ENCODE results near the gene ATP5PO. TPM values are rescaled to one million over a fixed set of nuclear protein-coding genes. Genes with fewer than 3 reads are reported as not detected.

The ATP5PO gene
- total RNA-seq, 2 experiments from 2014 or later, result 210 to 227 TPM

DNA sequence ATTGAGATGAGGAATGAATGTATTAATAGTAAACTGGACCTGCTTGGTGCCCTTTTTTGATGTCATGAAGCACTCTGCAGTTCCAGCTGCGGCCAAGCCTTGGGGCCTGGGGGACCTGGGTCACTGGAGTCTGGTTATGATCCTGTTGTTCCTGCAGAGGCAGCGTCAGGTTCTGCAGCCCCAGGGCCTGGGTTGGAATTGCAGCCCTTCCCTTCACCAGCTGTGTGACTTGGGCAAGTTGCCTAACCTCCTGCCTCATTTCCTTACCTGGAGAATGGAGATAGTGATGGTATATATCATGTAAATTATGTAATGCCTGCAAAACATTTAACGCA, 9.1 kb upstream of the ATP5PO start:
- Histone ChIP-seq H2AFZ (ENCODE audit: low read length) (peak overlapping the region; percentile 73; the same call in 1 of the 2 replicates), H3K4me2 (ENCODE audit: low read length) (no peak overlapping the region), H3K4me3 (ENCODE audit: low read depth, low read length, poor library complexity, severe bottlenecking) (no peak overlapping the region), H3K36me3 (ENCODE audit: insufficient read depth, low read length) (no peaks in the 10 kb centered on the region), H3K79me2 (ENCODE audit: insufficient read depth, low read depth, low read length) (no peaks in the 10 kb centered on the region), H3K9me3 (ENCODE audit: low read length) (no peaks in the 10 kb centered on the region), H4K20me1 (ENCODE audit: insufficient read depth, low read length) (no peaks in the 10 kb centered on the region), H3K4me1 (ENCODE audit: insufficient read depth, low read length, poor library complexity, severe bottlenecking) (peaks cover 15% of the 10 kb centered on the region), H3K9me2 (ENCODE audit: insufficient read depth, low read length) (no peaks in the 10 kb centered on the region), H3K27ac (ENCODE audit: low read depth, low read length, poor library complexity, severe bottlenecking) (no peak overlapping the region)
- no TSS peak for BruUV-seq (replicated peaks)
- ChIA-PET POLR2A (interaction anchor here (0.6 to 1.5 kb wide), 5 partner anchors 9 to 709 kb away, joined by 3 to 7 read pairs (median 3); no protein-coding TSS in a partner anchor), CTCF (ENCODE audit: unreplicated experiment) (interaction anchor here (0.7 to 1.5 kb wide), 10 partner anchors 8 to 435 kb away, joined by 3 to 11 read pairs (median 3); no protein-coding TSS in a partner anchor)
- TF ChIP-seq, protein P1, sequence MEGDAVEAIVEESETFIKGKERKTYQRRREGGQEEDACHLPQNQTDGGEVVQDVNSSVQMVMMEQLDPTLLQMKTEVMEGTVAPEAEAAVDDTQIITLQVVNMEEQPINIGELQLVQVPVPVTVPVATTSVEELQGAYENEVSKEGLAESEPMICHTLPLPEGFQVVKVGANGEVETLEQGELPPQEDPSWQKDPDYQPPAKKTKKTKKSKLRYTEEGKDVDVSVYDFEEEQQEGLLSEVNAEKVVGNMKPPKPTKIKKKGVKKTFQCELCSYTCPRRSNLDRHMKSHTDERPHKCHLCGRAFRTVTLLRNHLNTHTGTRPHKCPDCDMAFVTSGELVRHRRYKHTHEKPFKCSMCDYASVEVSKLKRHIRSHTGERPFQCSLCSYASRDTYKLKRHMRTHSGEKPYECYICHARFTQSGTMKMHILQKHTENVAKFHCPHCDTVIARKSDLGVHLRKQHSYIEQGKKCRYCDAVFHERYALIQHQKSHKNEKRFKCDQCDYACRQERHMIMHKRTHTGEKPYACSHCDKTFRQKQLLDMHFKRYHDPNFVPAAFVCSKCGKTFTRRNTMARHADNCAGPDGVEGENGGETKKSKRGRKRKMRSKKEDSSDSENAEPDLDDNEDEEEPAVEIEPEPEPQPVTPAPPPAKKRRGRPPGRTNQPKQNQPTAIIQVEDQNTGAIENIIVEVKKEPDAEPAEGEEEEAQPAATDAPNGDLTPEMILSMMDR (conservative IDR thresholded peaks at IDR 0.05; ENCODE audit: low read length), result no peak
- TF ChIP-seq EZH2phosphoT487 (IDR thresholded peaks at IDR 0.05; ENCODE audit: borderline replicate concordance, low read depth, low read length), result no peak
- DNase-seq (ENCODE audit: low spot score), result no peak
- intact Hi-C loops (cut with micrococcal nuclease; ENCODE audit: unreplicated experiment), result loop anchor here (2.0 to 5.0 kb wide), 4 partner anchors 96 to 426 kb away; partner anchors contain the start of genes MRPS6 and SLC5A3

DNA sequence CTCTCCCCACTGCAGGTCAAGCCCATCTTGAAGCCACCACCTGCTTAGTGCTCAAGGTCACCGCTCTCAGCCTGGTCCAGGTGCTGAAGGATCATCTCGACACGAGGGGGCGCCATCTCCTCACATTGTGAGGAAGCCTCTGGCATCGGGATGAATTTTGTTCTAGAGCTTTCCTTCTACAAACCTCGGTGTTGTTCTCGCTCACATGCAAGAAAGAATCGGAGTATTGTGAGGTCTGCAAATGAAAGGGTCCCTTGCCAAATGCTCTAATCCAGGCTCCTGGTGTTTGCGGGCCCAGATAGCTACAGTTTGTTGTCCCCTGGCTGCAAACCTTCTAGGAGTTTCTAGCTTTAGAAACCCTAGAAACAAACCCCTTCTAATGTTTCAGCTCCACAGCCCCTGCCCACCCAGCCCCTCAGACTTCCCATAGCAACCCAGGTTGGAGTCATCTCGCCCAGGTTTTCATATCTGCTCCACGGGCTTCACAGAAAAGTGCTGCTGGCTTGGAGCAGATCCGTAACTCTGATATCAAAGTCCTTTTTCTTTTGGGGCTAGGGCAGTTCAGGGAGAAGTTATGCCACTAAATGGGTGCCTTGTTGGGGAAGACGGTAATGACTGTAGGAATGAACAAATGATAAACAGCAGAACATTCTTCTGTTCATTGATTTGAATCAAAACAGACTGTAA, 8.6 kb upstream of the ATP5PO start:
- Histone ChIP-seq H3K9me2 (ENCODE audit: insufficient read depth, low read length) (no peaks in the 10 kb centered on the region), H3K79me2 (ENCODE audit: insufficient read depth, low read depth, low read length) (no peaks in the 10 kb centered on the region), H4K20me1 (ENCODE audit: insufficient read depth, low read length) (no peaks in the 10 kb centered on the region), H3K9me3 (ENCODE audit: low read length) (no peaks in the 10 kb centered on the region), H3K4me1 (ENCODE audit: insufficient read depth, low read length, poor library complexity, severe bottlenecking) (peaks cover 15% of the 10 kb centered on the region), H3K4me3 (ENCODE audit: low read depth, low read length, poor library complexity, severe bottlenecking) (no peak overlapping the region), H3K36me3 (ENCODE audit: insufficient read depth, low read length) (no peaks in the 10 kb centered on the region), H3K4me2 (ENCODE audit: low read length) (peak overlapping the region; percentile 40; the same call in 1 of the 2 replicates), H3K27ac (ENCODE audit: low read depth, low read length, poor library complexity, severe bottlenecking) (no peak overlapping the region), H2AFZ (ENCODE audit: low read length) (peak overlapping the region; percentile 73; the same call in 1 of the 2 replicates)
- peak; percentile 91 for DNase-seq (ENCODE audit: low spot score)
- POLR2A ChIA-PET, result interaction anchor here (0.6 to 1.5 kb wide), 7 partner anchors 9 to 709 kb away, joined by 3 to 7 read pairs (median 4); no protein-coding TSS in a partner anchor
- no peak for TF ChIP-seq EZH2phosphoT487 (IDR thresholded peaks at IDR 0.05; ENCODE audit: borderline replicate concordance, low read depth, low read length)
- TF ChIP-seq, protein P1 (conservative IDR thresholded peaks at IDR 0.05; ENCODE audit: low read length), result peak; percentile 97
- BruUV-seq (replicated peaks), result no TSS peak
- CTCF ChIA-PET (ENCODE audit: unreplicated experiment), result interaction anchor here (0.7 to 1.5 kb wide), 11 partner anchors 9 to 436 kb away, joined by 3 to 11 read pairs (median 3); no protein-coding TSS in a partner anchor
- intact Hi-C loops (cut with micrococcal nuclease; ENCODE audit: unreplicated experiment), result loop anchor here (2.0 to 5.0 kb wide), 4 partner anchors 97 to 427 kb away; partner anchors contain the start of genes MRPS6 and SLC5A3

GRCh38 chr21:33917421-33917820, 1.8 kb upstream of the ATP5PO start:
- Histone ChIP-seq H3K9me3 (ENCODE audit: low read length) (no peaks in the 10 kb centered on the region), H4K20me1 (ENCODE audit: insufficient read depth, low read length) (no peaks in the 10 kb centered on the region), H3K36me3 (ENCODE audit: insufficient read depth, low read length) (peaks cover 21% of the 10 kb centered on the region), H3K4me3 (ENCODE audit: low read depth, low read length, poor library complexity, severe bottlenecking) (no peak overlapping the region), H3K4me2 (ENCODE audit: low read length) (no peak overlapping the region), H3K4me1 (ENCODE audit: insufficient read depth, low read length, poor library complexity, severe bottlenecking) (peaks cover 20% of the 10 kb centered on the region), H3K27ac (ENCODE audit: low read depth, low read length, poor library complexity, severe bottlenecking) (no peak overlapping the region), H3K9me2 (ENCODE audit: insufficient read depth, low read length) (no peaks in the 10 kb centered on the region), H3K79me2 (ENCODE audit: insufficient read depth, low read depth, low read length) (peaks cover 31% of the 10 kb centered on the region), H2AFZ (ENCODE audit: low read length) (peak overlapping the region; percentile 97; the same call in 1 of the 2 replicates)
- CTCF ChIA-PET (ENCODE audit: unreplicated experiment), result no interaction called here
- intact Hi-C loops (cut with micrococcal nuclease; ENCODE audit: unreplicated experiment), result no loop called here
- no peak for DNase-seq (ENCODE audit: low spot score)
- no peak for TF ChIP-seq EZH2phosphoT487 (IDR thresholded peaks at IDR 0.05; ENCODE audit: borderline replicate concordance, low read depth, low read length)
- TF ChIP-seq, protein P1 (conservative IDR thresholded peaks at IDR 0.05; ENCODE audit: low read length), result no peak
- POLR2A ChIA-PET, result interaction anchor here (1.0 kb wide), 1 partner anchor 432 kb away, joined by 3 read pairs; no protein-coding TSS in a partner anchor
- no TSS peak for BruUV-seq (replicated peaks)

Data from OCI-LY7 (cell line).